Measurements from ENCODE around the gene OR2A2.

OR2A2 gene

GRCh38 chr7:144144426-144144825 lies 35.0 kb downstream of the OR2A2 start:
- no peak for DNase-seq

GRCh38 chr7:144148224-144148827 lies 38.9 kb downstream of the OR2A2 start:
- DNase-seq: no peak

DNA sequence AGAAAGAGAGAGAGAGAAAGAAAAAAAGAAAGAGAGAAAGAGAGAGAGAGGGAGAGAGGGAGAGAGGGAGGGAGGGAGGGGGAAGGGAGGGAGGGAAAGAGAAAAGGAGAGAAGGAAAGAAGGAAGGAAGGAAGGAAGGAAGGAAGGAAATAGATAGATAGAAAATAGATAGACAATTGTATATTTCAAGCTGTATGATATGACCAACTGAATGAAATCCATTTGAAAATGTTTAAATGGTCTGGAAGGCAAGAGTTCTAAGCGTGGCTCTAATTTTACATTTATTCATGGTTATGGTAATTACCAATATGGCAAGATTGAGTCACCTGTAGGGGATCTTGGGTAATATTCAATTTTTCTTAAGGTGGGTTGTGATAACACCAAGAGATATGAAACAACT lies 49.5 kb downstream of the OR2A2 start:
- DNase-seq: no peak

Measured in activated CD4-positive, alpha-beta T cell treated with anti-CD3 and anti-CD28 coated beads, Interleukin-2, amount 50 U/mL, for 48 hours (primary cell).